Skeletal muscle tissue (tissue), 4 donors: ENCODE data around the gene NUAK2. TPM values are rescaled to one million over a fixed set of nuclear protein-coding genes. Genes with fewer than 3 reads are reported as not detected.

Experiments used
- H3K27ac ChIP-seq: one replicate; pipeline ENCODE4 v1.7.0; 2013; ENCODE audit warnings: mild to moderate bottlenecking, low read depth, low read length, inconsistent platforms
- H3K27me3 ChIP-seq, 3 donors: one replicate each; pipeline ENCODE4 v1.7.0; 2013; ENCODE audit warnings: low read length in 3 of 3; ENCODE audit not compliant: control insufficient read depth in 3 of 3, insufficient read depth in 3 of 3
- H3K36me3 ChIP-seq, 3 donors: one replicate each; pipeline ENCODE4 v1.7.0; 2013; ENCODE audit warnings: low read length in 3 of 3; ENCODE audit not compliant: control insufficient read depth in 3 of 3, insufficient read depth in 3 of 3
- H3K4me1 ChIP-seq, 3 donors: one replicate each; pipeline ENCODE4 v1.7.0; 2013; ENCODE audit warnings: low read length in 3 of 3, mild to moderate bottlenecking in 3 of 3; ENCODE audit not compliant: control insufficient read depth in 3 of 3, insufficient read depth in 3 of 3
- H3K4me3 ChIP-seq, 3 donors: one replicate each; pipeline ENCODE4 v1.7.0; 2013; ENCODE audit warnings: low read length in 3 of 3
- H3K9ac ChIP-seq, 3 donors: one replicate each; pipeline ENCODE4 v1.7.0; 2013; ENCODE audit warnings: low read length in 3 of 3, mild to moderate bottlenecking in 3 of 3, moderate library complexity in 2 of 3, low read depth in 1 of 3
- H3K9me3 ChIP-seq, 3 donors: one replicate each; pipeline ENCODE4 v1.7.0; 2013; ENCODE audit warnings: low read length in 3 of 3; ENCODE audit not compliant: control insufficient read depth in 3 of 3
- total RNA-seq: library from RNA; depleted of rRNA; stranded (reverse); fragments of >200 nt; gene quantifications from one replicate; pipeline ENCODE4 v1.2.3, GENCODE V29; 2014
- donor health status: Osteomylitis.

The NUAK2 gene
- total RNA-seq, 1 donor from 2014 or later = 1.0 TPM

GRCh38 chr1:205357567-205357966, 36.0 kb upstream of the NUAK2 start:
- no peak overlapping the region for H3K27ac ChIP-seq
- H3K9ac ChIP-seq = no peak overlapping the region
- H3K27me3 ChIP-seq = peaks cover 10 to 25% (median 16%) of the 10 kb centered on the region in 3 donors
- peaks cover 0 to 5% (median 2%) of the 10 kb centered on the region in 3 donors for H3K4me1 ChIP-seq
- no peaks in the 10 kb centered on the region for H3K36me3 ChIP-seq
- no peak overlapping the region for H3K4me3 ChIP-seq
- no peaks in the 10 kb centered on the region for H3K9me3 ChIP-seq

- Histone ChIP-seq H3K9ac (no peak within 1 kb of the TSS), H3K4me3 (no peak within 1 kb of the TSS), H3K27me3 (peaks cover 10 to 25% (median 15%) of the 10 kb centered on the region in 3 donors), H3K27ac (no peak within 1 kb of the TSS), H3K9me3 (no peaks in the 10 kb centered on the region), H3K36me3 (no peaks in the 10 kb centered on the region), H3K4me1 (peaks cover 0 to 5% (median 2%) of the 10 kb centered on the region in 3 donors)
Measured at GRCh38 chr1:205356440-205357139, 35.0 kb upstream of the NUAK2 start, which contains the start of gene KLHDC8A. Gene KLHDC8A, minus strand, starts transcription at chr1:205356922. Its CDS starts 13,318 bp downstream, at chr1:205343604.

- Histone ChIP-seq H3K27ac (no peak overlapping the region), H3K9ac (no peak overlapping the region), H3K36me3 (no peaks in the 10 kb centered on the region), H3K27me3 (peaks cover 10 to 23% (median 14%) of the 10 kb centered on the region in 3 donors), H3K4me1 (peaks cover 0 to 5% (median 2%) of the 10 kb centered on the region in 3 donors), H3K9me3 (no peaks in the 10 kb centered on the region), H3K4me3 (no peak overlapping the region)
Measured at GRCh38 chr1:205355075-205355453, 33.5 kb upstream of the NUAK2 start.

GRCh38 chr1:205354259-205355074, 32.9 kb upstream of the NUAK2 start:
- H3K9me3 ChIP-seq = no peaks in the 10 kb centered on the region
- no peak overlapping the region for H3K9ac ChIP-seq
- H3K27me3 ChIP-seq = peaks cover 10 to 20% (median 14%) of the 10 kb centered on the region in 3 donors
- H3K4me1 ChIP-seq = peaks cover 0 to 5% (median 2%) of the 10 kb centered on the region in 3 donors
- no peak overlapping the region for H3K27ac ChIP-seq
- no peak overlapping the region for H3K4me3 ChIP-seq
- no peaks in the 10 kb centered on the region for H3K36me3 ChIP-seq

- Histone ChIP-seq H3K9me3 (no peaks in the 10 kb centered on the region), H3K4me3 (no peak overlapping the region), H3K27me3 (peaks cover 10 to 21% (median 17%) of the 10 kb centered on the region in 3 donors), H3K9ac (no peak overlapping the region), H3K4me1 (peaks cover 0 to 9% (median 2%) of the 10 kb centered on the region in 3 donors), H3K27ac (no peak overlapping the region), H3K36me3 (no peaks in the 10 kb centered on the region)
Measured at GRCh38 chr1:205353612-205354011, 32.1 kb upstream of the NUAK2 start.

GRCh38 chr1:205353191-205353590, 31.6 kb upstream of the NUAK2 start:
- Histone ChIP-seq H3K27ac (no peak overlapping the region), H3K27me3 (peaks cover 10 to 19% (median 17%) of the 10 kb centered on the region in 3 donors), H3K9me3 (no peaks in the 10 kb centered on the region), H3K4me1 (peaks cover 0 to 9% (median 2%) of the 10 kb centered on the region in 3 donors), H3K36me3 (no peaks in the 10 kb centered on the region), H3K4me3 (no peak overlapping the region), H3K9ac (no peak overlapping the region)

GRCh38 chr1:205351984-205352713, 30.6 kb upstream of the NUAK2 start:
- H3K27me3 ChIP-seq = peaks cover 14 to 21% (median 16%) of the 10 kb centered on the region in 3 donors
- no peak overlapping the region for H3K4me3 ChIP-seq
- no peak overlapping the region for H3K27ac ChIP-seq
- H3K4me1 ChIP-seq = peaks cover 0 to 9% (median 2%) of the 10 kb centered on the region in 3 donors
- H3K9me3 ChIP-seq = no peaks in the 10 kb centered on the region
- no peaks in the 10 kb centered on the region for H3K36me3 ChIP-seq
- H3K9ac ChIP-seq = no peak overlapping the region

- no peak overlapping the region for H3K4me3 ChIP-seq
- no peaks in the 10 kb centered on the region for H3K36me3 ChIP-seq
- H3K4me1 ChIP-seq = peaks cover 0 to 4% (median 0%) of the 10 kb centered on the region in 3 donors
- no peak overlapping the region for H3K9ac ChIP-seq
- H3K27me3 ChIP-seq = peaks cover 9 to 23% (median 15%) of the 10 kb centered on the region in 3 donors
- no peak overlapping the region for H3K27ac ChIP-seq
- H3K9me3 ChIP-seq = no peaks in the 10 kb centered on the region
Measured at GRCh38 chr1:205350691-205351141, 29.2 kb upstream of the NUAK2 start.

GRCh38 chr1:205350124-205350523, 28.6 kb upstream of the NUAK2 start:
- Histone ChIP-seq H3K27me3 (peaks cover 14 to 29% (median 15%) of the 10 kb centered on the region in 3 donors), H3K4me1 (peaks cover 0 to 4% (median 0%) of the 10 kb centered on the region in 3 donors), H3K27ac (no peak overlapping the region), H3K4me3 (no peak overlapping the region), H3K36me3 (no peaks in the 10 kb centered on the region), H3K9me3 (no peaks in the 10 kb centered on the region), H3K9ac (no peak overlapping the region)
